HFF-Myc (cell line): ENCODE data around the gene P2RY8.

Experiments
- DNase-seq: peaks from one replicate; pipeline ENCODE4 v3.0.0-alpha.2; 2011; ENCODE audit warnings: low read depth; ENCODE audit errors: extremely low read depth
- H3K4me3 ChIP-seq: replicated peaks from 2 replicates; pipeline ENCODE4 v1.5.1; 2011; ENCODE audit warnings: low read depth, mild to moderate bottlenecking, control low read depth, low read length
- CTCF ChIP-seq: IDR thresholded peaks from 2 replicates; pipeline ENCODE4 v1.5.1; 2012; ENCODE audit warnings: mild to moderate bottlenecking, low read depth, low read length, control low read depth; ENCODE audit errors: missing control alignments

The P2RY8 gene

GRCh38 chrX:1417921-1418771 lies 118.8 kb downstream of the P2RY8 start:
- no peak for TF ChIP-seq CTCF
- H3K4me3 ChIP-seq: no peak overlapping the region
- DNase-seq: no peak

GRCh38 chrX:1416965-1417760 lies 119.8 kb downstream of the P2RY8 start:
- DNase-seq: no peak
- H3K4me3 ChIP-seq: no peak overlapping the region
- no peak for TF ChIP-seq CTCF

- TF ChIP-seq CTCF: no peak
- no peak overlapping the region for H3K4me3 ChIP-seq
- no peak for DNase-seq
Observed at GRCh38 chrX:1416327-1416784, 120.6 kb downstream of the P2RY8 start.
